ENCODE measurements around the gene PRR35.
A peak's percentile ranks its signal among the peaks of the same experiment; 100 is the strongest.

The PRR35 gene

GRCh38 chr16:528111-529011, 31.8 kb upstream of the PRR35 start:
- no peak for DNase-seq

GRCh38 chr16:529012-529575, 31.1 kb upstream of the PRR35 start:
- no peak for DNase-seq

GRCh38 chr16:530111-530817, 29.9 kb upstream of the PRR35 start:
- DNase-seq, result no peak

GRCh38 chr16:531494-532125, 28.6 kb upstream of the PRR35 start:
- DNase-seq, result no peak

GRCh38 chr16:533391-534123, 26.6 kb upstream of the PRR35 start:
- DNase-seq, result no peak

- no peak for DNase-seq
Measured at GRCh38 chr16:534135-534534, 26.1 kb upstream of the PRR35 start.

GRCh38 chr16:534856-535445, 25.2 kb upstream of the PRR35 start:
- no peak for DNase-seq

GRCh38 chr16:535446-536405, 24.5 kb upstream of the PRR35 start:
- DNase-seq, result no peak

GRCh38 chr16:536746-537145, 23.4 kb upstream of the PRR35 start:
- no peak for DNase-seq

GRCh38 chr16:537415-538335, 22.5 kb upstream of the PRR35 start:
- no peak for DNase-seq

- no peak for DNase-seq
Measured at GRCh38 chr16:539901-540530, 20.2 kb upstream of the PRR35 start.

GRCh38 chr16:540645-541340, 19.4 kb upstream of the PRR35 start:
- DNase-seq, result no peak

GRCh38 chr16:543301-544164, 16.7 kb upstream of the PRR35 start:
- no peak for DNase-seq

GRCh38 chr16:544517-544916, 15.7 kb upstream of the PRR35 start:
- DNase-seq, result no peak

GRCh38 chr16:546909-547770, 13.1 kb upstream of the PRR35 start:
- peak; percentile 77 for DNase-seq

- DNase-seq, result no peak
Measured at GRCh38 chr16:548586-548985, 11.6 kb upstream of the PRR35 start.
